ENCODE measurements around the gene LRP1. TPM values are rescaled to one million over a fixed set of nuclear protein-coding genes. Genes with fewer than 3 reads are reported as not detected.

LRP1 gene
- total and polyA plus RNA-seq, 2 experiments from 2014 or later = 26.6 to 145 TPM

DNA sequence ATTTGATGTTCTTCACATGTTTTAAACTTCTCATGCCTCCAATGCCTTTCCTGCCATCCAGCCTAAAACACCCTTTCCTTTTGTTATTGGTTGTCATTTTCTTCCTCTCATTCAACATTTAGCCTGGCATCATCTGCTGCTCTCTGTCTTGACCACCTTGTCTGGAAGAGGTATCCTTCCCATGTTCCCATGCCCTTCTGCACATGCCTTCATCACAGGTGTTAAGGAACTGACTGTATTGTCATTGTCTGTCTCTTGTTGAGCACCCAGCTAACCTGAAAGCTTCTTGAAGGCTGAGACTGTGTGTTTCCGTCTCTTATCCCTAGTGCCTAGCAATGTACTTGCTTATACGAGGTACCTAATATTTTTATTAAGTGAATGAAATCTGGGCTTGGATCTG is 4.5 kb upstream of the LRP1 start (continued):
- TF ChIP-seq ZNF462 (CRISPR knock-in tag; IDR thresholded peaks at IDR 0.05) (no peak), EZH2 (IDR thresholded peaks at IDR 0.05; ENCODE audit: low read depth, unreplicated experiment) (no peak), POLR2AphosphoS5 (IDR thresholded peaks at IDR 0.05; ENCODE audit: low read depth) (no peak), CTCF (conservative IDR thresholded peaks at IDR 0.05; ENCODE audit: low read depth in 2 of 2) (no peak), JUNB (IDR thresholded peaks at IDR 0.05; ENCODE audit: unreplicated experiment) (no peak), ZNF114 (CRISPR knock-in tag; IDR thresholded peaks at IDR 0.05) (no peak), ZNF331 (CRISPR knock-in tag; IDR thresholded peaks at IDR 0.05; ENCODE audit: low read depth) (no peak)
- TF ChIP-seq, protein P1, sequence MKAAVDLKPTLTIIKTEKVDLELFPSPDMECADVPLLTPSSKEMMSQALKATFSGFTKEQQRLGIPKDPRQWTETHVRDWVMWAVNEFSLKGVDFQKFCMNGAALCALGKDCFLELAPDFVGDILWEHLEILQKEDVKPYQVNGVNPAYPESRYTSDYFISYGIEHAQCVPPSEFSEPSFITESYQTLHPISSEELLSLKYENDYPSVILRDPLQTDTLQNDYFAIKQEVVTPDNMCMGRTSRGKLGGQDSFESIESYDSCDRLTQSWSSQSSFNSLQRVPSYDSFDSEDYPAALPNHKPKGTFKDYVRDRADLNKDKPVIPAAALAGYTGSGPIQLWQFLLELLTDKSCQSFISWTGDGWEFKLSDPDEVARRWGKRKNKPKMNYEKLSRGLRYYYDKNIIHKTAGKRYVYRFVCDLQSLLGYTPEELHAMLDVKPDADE (IDR thresholded peaks at IDR 0.05) = no peak
